T-helper 2 cell treated with Interferon-gamma antibody and Interleukin-4, amounts not matched to agents 5 μg/mL and 100 μg/mL, for 36 hours (primary cell): ENCODE data around the gene GNB1.

Experiments
- DNase-seq: peaks from one replicate; pipeline ENCODE4 v3.0.0; 2021; ENCODE audit warnings: low spot score
- H3K27ac Mint-ChIP-seq: one replicate; pipeline ENCODE4 v1.8.0; 2021; ENCODE audit warnings: mild to moderate bottlenecking, mixed read lengths
- H3K27me3 Mint-ChIP-seq: one replicate; pipeline ENCODE4 v1.8.0; 2021; ENCODE audit warnings: low read depth, mixed read lengths
- H3K36me3 Mint-ChIP-seq: one replicate; pipeline ENCODE4 v1.8.0; 2021; ENCODE audit warnings: low read depth, mixed read lengths
- H3K4me1 Mint-ChIP-seq: one replicate; pipeline ENCODE4 v1.8.0; 2021; ENCODE audit warnings: low read depth, mixed read lengths
- H3K4me3 Mint-ChIP-seq: one replicate; pipeline ENCODE4 v1.8.0; 2022; ENCODE audit warnings: mild to moderate bottlenecking, moderate library complexity, mixed read lengths
- H3K9me3 Mint-ChIP-seq: one replicate; pipeline ENCODE4 v1.8.0; 2021; ENCODE audit warnings: mixed read lengths

GNB1 gene

DNA sequence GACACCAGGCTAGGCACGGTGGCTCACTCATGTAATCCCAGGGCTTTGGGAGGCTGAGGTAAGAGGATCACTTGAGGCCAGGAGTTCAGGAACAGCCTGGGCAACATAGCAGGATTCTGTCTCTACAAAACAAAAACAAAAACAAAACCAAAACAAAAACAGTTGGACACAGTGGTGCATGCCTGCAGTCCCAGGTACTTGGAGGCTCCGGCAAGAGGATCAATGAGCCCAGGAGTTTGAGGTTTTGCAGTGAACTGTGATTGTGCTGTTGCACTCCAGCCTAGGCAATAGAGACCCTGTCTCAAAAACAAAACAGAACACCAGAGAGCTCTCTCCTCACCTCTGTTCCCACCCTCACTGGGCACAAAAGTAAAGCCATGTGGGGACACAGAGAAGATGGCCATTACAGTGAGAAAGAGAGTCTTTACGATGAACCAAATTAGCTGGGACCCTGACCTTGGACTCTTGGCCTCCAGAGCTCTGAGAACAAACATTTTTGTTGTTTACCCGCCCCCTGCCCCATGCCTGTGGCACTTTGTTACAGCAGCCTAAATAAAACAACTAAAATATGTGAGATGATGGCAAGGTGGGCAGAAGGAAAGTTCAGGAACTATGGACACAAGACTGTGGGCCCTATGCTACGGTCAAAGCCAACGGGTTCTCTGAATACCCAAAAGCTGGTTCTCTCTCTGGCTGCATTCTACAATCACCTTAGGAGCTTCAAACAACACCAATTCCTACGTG is 122.5 kb downstream of the GNB1 start:
- Mint-ChIP-seq H3K27me3 (no peaks in the 10 kb centered on the region), H3K9me3 (peaks cover 17% of the 10 kb centered on the region), H3K36me3 (peaks cover 52% of the 10 kb centered on the region), H3K4me3 (no peak overlapping the region), H3K4me1 (peaks cover 5% of the 10 kb centered on the region), H3K27ac (no peak overlapping the region)
- no peak for DNase-seq

DNA sequence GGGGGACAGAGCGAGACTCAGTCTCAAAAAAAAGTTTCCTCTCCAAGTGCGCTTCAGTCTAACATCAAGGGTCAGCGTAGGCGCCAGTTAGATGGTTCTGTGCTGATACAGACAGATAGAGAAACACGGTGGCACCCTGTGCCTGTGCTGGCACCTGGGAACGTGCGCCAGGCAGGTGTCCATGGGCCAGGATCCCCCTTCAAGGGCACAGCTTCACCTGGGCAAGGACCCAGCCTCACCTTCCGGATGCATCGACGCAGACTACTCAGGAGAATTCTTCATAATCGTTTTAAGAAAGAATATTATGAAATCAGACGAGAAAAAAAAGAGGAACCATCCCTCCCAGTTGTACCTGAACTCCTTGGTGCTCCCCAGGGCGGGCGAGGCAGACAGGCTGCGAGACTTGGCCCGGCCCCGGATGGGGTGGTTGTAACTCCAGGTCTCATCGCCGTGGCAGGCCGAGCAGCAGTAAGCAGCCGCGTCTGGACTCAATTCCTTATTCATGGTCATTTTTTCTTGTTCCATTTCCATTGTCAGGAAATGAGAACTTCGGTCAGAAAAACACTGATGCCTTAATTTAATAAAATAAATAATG is 125.9 kb downstream of the GNB1 start:
- Mint-ChIP-seq H3K27ac (no peak overlapping the region), H3K9me3 (peaks cover 7% of the 10 kb centered on the region), H3K36me3 (peaks cover 41% of the 10 kb centered on the region), H3K4me3 (no peak overlapping the region), H3K27me3 (no peaks in the 10 kb centered on the region), H3K4me1 (peaks cover 5% of the 10 kb centered on the region)
- no peak for DNase-seq

DNA sequence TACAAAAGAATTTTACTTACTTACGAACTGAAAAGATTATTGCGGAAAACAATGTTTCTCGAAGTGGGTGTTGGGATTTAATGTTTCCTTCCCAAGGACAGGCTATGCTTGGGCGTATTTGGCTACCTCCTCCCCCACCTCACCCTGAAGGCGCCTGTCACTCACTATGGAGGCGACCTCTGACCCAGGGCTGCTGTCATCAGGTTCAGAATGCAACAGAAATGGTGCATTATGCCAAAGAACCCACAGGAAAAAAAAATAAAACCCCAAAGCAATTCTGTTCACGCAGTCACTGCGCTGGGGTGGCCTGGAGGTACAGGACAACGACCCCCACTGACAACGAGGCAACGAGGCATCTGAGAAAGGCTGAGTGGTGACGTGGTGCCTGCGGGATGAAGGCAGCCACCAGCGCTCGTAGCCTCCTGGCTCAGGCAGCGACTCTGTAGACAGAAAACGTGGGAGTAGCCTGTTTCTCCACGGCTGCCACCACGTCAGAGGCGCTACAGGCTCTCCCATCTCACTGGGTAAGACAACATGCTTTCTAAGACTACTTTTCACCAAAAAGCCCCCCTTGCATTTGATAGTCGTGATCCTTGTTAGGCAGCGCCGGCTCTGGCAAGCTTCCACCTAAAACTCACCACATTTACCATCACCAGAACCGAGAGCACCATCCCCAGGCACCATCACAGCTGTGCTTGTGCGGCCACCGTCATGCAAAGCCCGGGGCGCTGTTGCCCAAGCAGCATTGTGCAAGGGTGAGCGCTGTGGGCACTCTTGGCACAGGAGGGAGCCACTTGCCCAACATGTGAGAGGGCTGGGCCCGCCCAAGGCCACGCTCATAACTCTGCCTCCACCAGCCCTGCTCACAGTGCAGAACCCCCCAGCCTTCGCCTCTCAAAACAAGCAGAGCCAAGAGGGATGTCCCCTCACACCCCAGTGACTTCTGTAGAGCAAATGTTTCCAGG is 126.9 kb downstream of the GNB1 start:
- no peak overlapping the region for H3K27ac Mint-ChIP-seq
- H3K27me3 Mint-ChIP-seq, result no peaks in the 10 kb centered on the region
- peaks cover 5% of the 10 kb centered on the region for H3K9me3 Mint-ChIP-seq
- peaks cover 5% of the 10 kb centered on the region for H3K4me1 Mint-ChIP-seq
- no peak for DNase-seq
- H3K36me3 Mint-ChIP-seq, result peaks cover 34% of the 10 kb centered on the region
- H3K4me3 Mint-ChIP-seq, result no peak overlapping the region

DNA sequence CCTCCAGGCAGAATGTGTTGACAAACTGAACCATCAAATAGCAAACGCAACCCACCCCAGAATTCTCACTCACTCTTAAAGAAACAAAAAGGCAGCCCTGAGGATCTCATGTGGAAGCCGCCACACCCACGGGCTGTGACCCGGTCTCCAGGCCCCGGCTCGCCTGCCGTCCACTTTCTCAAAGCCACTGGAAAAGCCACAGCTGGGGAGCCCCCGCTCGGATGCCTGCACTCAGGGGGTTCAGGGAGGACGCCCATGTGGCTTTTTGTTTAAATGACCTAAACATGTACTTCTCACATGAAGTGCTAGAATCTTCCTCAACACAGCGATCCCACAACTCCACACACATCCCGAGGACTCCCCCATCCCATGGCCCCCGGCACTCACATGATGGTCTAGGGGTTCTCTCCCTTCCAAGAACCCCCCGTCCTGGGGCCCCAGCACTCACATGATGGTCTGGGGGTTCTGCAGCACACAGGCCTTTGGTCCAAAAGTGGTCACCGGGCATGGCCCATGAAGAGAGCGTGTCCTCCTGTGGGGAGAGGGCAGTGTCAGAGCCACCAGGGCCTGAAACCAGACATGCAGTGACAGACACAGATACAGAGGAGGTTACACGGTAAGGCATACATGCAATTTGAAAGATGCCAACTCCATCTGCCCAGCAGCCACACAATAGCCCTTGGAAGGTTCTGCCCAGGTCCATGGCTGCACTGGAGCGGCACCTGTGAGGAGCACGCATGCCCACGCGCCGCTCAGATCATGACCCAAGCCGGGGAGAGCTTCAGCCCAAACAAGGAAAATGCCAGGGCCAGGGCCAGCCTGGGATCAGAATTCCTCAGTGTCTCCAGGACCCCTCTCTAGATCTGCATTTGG is 129.1 kb downstream of the GNB1 start:
- Mint-ChIP-seq H3K9me3 (no peaks in the 10 kb centered on the region), H3K36me3 (peaks cover 20% of the 10 kb centered on the region), H3K27ac (no peak overlapping the region), H3K4me3 (no peak overlapping the region), H3K4me1 (no peaks in the 10 kb centered on the region), H3K27me3 (no peaks in the 10 kb centered on the region)
- DNase-seq, result no peak

DNA sequence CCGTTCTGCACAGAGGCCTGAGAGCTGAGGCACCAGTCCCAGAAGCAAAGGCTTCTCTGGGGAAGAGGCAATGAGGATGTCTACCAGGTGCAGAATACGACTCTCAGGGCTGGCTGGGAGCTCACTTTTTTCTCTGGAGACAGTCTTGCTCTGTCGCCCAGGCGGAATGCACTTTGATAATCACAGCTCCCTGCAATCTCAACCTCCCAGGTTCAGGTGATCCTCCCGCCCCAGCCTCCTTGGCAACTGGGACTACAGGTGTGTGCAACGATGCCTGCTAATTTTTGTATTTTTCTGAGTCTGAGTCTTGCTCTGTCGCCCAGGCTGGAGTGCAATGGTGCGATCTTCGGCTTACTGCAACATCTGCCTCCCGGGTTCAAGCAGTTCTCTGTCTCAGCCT is 130.2 kb downstream of the GNB1 start:
- no peak overlapping the region for H3K4me3 Mint-ChIP-seq
- no peaks in the 10 kb centered on the region for H3K27me3 Mint-ChIP-seq
- no peak for DNase-seq
- H3K27ac Mint-ChIP-seq, result no peak overlapping the region
- H3K4me1 Mint-ChIP-seq, result no peaks in the 10 kb centered on the region
- peaks cover 20% of the 10 kb centered on the region for H3K36me3 Mint-ChIP-seq
- H3K9me3 Mint-ChIP-seq, result no peaks in the 10 kb centered on the region

DNA sequence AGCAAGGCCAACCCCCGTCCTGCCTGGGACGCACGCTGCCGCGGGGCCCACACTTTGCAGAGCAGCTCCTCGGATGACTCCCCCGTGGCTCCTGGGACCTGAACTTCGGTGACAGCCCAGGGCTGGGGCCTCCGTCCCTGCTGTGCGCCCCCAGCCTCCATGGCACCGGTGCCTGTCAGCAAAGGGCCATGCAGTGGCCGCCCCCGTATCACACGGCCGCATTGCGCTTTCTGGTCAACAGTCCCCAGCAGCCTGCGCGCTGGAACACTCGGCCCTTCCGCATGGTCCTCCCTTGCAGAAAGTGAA is 130.6 kb downstream of the GNB1 start:
- Mint-ChIP-seq H3K27me3 (no peaks in the 10 kb centered on the region), H3K9me3 (no peaks in the 10 kb centered on the region), H3K27ac (no peak overlapping the region), H3K36me3 (peaks cover 20% of the 10 kb centered on the region), H3K4me1 (no peaks in the 10 kb centered on the region), H3K4me3 (no peak overlapping the region)
- no peak for DNase-seq

DNA sequence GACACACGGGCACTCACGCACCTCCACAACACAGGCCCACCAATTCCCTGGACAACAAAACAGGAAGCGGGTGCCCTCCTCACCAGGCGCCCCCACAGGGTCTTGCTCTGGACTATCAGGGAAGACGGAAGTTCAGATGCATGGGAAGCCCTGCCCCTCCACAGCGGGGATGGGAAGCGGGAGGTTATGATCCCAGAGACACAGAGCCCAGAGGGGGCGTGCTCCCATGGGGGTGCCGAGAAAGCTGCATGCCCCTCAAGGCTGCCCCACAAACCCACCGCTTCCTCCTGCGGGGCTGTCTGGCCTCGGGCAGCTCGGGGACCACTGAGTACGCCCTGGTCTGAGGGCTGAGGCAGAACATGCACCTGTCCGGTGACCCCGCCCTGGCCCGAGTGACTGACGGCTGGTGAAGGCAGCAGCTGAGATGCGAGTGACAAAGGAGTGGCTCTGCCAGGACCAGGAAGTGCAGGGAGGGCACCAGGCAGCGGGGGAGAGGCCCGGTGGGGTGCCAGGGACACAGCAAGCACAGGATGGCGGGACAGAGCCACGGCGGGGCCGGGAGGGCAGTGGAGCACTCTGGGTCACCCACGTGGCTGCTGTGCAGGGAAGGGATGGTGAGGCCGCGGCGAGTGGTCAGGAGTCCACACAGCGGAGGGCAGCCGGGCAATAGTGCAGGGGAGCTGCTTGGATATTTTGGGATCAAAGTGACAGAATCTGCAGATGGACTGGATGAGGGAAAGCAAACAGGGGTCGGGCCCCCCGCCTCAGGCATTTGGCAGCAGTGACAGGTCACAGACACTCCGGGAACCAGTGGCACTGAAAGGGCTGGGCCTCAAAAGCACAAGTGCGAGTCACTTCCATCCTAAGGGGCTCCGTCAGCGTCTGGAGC is 131.2 kb downstream of the GNB1 start:
- peaks cover 20% of the 10 kb centered on the region for H3K36me3 Mint-ChIP-seq
- no peaks in the 10 kb centered on the region for H3K4me1 Mint-ChIP-seq
- H3K27me3 Mint-ChIP-seq, result no peaks in the 10 kb centered on the region
- no peaks in the 10 kb centered on the region for H3K9me3 Mint-ChIP-seq
- H3K4me3 Mint-ChIP-seq, result no peak overlapping the region
- no peak overlapping the region for H3K27ac Mint-ChIP-seq
- DNase-seq, result no peak

DNA sequence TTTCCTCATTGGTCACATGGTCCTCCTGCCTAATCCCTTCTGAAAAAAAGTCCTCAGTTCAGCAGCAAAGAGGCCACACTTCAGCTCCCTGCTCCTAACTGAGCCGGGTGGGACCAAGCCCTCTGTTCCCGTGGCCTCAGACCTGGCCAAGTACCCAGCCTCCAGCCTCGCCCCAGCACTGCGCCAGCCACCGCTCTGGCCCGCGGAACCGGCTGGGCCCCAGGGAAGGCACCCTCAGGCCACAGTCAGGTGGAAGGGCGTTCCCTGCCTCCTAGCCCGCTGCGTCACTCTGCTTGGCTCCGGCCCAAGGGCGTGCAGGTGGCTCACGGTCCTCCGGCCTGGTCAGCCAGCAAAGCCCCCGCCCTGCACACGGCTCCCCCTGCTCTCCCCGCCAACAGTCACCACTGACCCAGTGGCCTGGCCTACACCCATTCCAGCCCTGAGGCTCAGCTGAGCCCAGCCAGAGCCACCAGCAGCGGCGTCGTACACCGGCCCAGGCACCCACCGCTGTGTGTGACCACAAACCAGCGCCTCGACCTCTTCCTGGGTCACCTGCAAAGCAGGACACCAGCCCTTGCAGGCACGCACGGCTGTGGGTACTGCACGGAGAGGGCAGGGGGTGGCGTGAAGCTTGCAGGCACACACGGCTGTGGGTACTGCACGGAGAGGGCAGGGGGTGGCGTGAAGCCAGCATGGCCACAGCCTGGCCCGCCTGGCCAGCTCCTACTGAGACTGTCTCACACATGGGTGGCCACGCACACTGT is 132.0 kb downstream of the GNB1 start:
- no peak overlapping the region for H3K27ac Mint-ChIP-seq
- no peaks in the 10 kb centered on the region for H3K27me3 Mint-ChIP-seq
- no peak for DNase-seq
- H3K4me1 Mint-ChIP-seq, result no peaks in the 10 kb centered on the region
- peaks cover 17% of the 10 kb centered on the region for H3K36me3 Mint-ChIP-seq
- H3K9me3 Mint-ChIP-seq, result no peaks in the 10 kb centered on the region
- H3K4me3 Mint-ChIP-seq, result no peak overlapping the region

DNA sequence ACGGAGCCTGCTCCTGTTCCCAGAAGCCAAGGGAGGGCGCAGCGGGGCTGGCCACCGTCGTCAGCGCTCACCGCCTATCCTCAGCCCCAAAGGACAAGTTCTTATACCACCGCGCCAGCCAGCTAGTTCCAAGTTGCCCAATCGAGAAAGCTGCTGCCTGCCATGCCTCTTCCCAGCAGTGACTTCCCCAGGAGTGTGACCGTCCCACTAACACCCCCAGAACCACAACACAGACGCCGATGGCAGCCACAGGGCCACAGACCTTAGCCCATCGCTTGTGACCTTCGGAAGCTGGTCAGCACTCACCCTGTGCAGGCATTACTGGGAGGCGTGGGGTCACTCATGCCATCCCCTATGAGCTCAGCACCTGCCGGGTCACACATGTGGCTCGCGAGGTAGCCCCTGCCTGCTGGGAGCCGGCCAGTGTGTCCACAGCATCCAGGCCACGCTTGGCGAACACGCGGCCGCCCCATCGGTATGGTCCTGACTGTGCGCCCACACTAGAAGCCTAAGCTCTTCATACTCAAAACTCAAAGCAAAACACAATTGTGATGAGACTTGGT is 132.7 kb downstream of the GNB1 start:
- DNase-seq, result no peak
- H3K4me1 Mint-ChIP-seq, result no peaks in the 10 kb centered on the region
- H3K9me3 Mint-ChIP-seq, result no peaks in the 10 kb centered on the region
- H3K36me3 Mint-ChIP-seq, result peaks cover 17% of the 10 kb centered on the region
- no peak overlapping the region for H3K4me3 Mint-ChIP-seq
- H3K27ac Mint-ChIP-seq, result no peak overlapping the region
- no peaks in the 10 kb centered on the region for H3K27me3 Mint-ChIP-seq

DNA sequence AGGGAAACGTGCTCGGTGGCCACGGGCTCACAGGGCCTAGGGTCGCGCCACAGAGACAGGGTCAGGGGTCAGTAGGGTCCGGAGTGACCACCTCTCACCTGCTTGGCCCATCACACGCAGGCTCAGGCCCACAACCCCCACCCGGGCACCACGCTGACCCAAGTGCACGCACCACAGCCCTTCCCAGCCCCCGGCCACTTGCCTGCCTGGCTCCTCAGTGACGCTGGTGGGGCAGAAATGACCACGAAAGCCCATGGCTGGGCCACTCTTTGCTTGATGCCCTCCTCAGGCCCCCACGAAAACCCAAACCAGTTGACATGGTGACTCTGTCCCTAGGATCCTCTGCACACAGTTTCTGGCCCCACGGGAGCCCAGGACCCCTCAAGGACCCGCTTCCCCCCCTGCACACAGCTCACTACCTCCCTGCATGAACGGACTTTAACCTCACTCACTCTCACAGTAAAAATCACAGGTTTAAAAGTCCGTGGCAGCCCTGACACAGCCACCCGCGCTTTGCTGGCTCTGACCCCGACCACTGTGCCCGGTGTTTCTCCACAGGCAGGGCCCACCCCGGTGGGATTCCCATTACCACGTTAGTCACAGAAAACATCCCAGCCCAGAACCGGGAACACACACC is 133.3 kb downstream of the GNB1 start:
- no peak overlapping the region for H3K27ac Mint-ChIP-seq
- DNase-seq, result no peak

DNA sequence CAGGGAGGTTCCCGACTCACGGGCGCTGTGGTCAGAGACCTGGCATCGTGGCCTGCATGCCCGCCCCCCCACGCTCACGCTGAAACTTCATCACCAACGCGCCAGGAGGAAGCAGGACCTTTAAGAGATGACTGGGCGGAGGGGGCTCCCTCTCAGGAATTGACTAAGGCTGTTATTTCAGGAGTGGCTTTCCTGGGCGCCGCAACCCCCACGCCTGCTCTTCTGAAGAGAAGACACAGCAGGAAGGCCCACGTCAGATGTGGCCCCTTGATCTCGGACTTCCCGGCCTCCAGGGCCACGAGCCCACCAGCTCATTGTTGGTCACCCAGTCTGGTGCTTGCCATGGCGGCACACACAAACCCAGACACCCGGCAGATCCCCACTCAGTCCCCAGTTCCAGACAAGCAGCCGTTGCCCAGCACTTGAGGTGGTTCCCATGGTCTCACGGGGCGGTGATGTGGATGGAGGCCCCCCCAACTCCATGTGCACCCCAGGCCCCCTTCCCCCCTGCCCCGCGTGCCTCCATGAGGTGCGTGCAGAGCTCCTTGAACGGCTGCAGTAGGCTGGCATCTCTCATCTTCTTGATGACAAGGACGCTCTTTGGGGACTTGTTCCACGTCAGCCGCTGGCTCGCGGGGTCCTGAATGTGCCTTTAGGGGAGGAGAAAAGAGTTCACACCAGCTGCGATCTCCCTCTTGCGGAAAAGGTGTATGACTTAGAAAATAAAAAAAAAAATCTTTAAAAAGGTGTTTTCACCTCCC is 134.0 kb downstream of the GNB1 start:
- H3K4me3 Mint-ChIP-seq, result no peak overlapping the region
- DNase-seq, result no peak
- H3K36me3 Mint-ChIP-seq, result peaks cover 14% of the 10 kb centered on the region
- H3K27me3 Mint-ChIP-seq, result no peaks in the 10 kb centered on the region
- no peaks in the 10 kb centered on the region for H3K4me1 Mint-ChIP-seq
- H3K9me3 Mint-ChIP-seq, result no peaks in the 10 kb centered on the region
- H3K27ac Mint-ChIP-seq, result no peak overlapping the region

More for the DNA sequence above, 133.3 kb downstream of the GNB1 start:
- Mint-ChIP-seq H3K9me3 (no peaks in the 10 kb centered on the region), H3K4me1 (no peaks in the 10 kb centered on the region), H3K36me3 (peaks cover 19% of the 10 kb centered on the region), H3K4me3 (no peak overlapping the region), H3K27me3 (no peaks in the 10 kb centered on the region)
